SK-N-SH treated with all-trans-retinoic acid at 6 μM for 48 hours (cell line): ENCODE results near the gene TTLL6.
A peak's percentile ranks its signal among the peaks of the same experiment; 100 is the strongest.

Experiments
- BACH2 ChIP-seq: fragments of 250-450 bp; sonication (Bioruptor Pico); IDR thresholded peaks from 2 replicates; pipeline ENCODE4 v1.9.0; 2021; ENCODE audit warnings: mild to moderate bottlenecking, borderline replicate concordance
- CREB5 ChIP-seq: fragments of 250-450 bp; sonication (Bioruptor Pico); IDR thresholded peaks from 2 replicates; pipeline ENCODE4 v1.5.1; 2020; ENCODE audit warnings: low read depth, mild to moderate bottlenecking, moderate library complexity
- CSDC2 ChIP-seq: fragments of 250-450 bp; sonication (Bioruptor Pico); IDR thresholded peaks from 2 replicates; pipeline ENCODE4 v1.5.0; 2020; ENCODE audit warnings: mild to moderate bottlenecking, moderate library complexity
- CSRNP3 ChIP-seq: fragments of 250-450 bp; sonication (Bioruptor Pico); IDR thresholded peaks from 2 replicates; pipeline ENCODE4 v1.5.1; 2021; ENCODE audit warnings: mild to moderate bottlenecking, moderate library complexity
- GLIS3 ChIP-seq: fragments of 250-450 bp; sonication (Bioruptor Pico); IDR thresholded peaks from 2 replicates; pipeline ENCODE4 v1.5.0; 2020; ENCODE audit warnings: mild to moderate bottlenecking, moderate library complexity
- PATZ1 ChIP-seq: fragments of 250-450 bp; sonication (Bioruptor Pico); IDR thresholded peaks from 2 replicates; pipeline ENCODE4 v1.8.0; 2020; ENCODE audit warnings: mild to moderate bottlenecking, moderate library complexity, borderline replicate concordance
- POU6F1 ChIP-seq: fragments of 250-450 bp; sonication (Bioruptor Pico); IDR thresholded peaks from 2 replicates; pipeline ENCODE4 v1.8.0; 2021; ENCODE audit warnings: low read depth, mild to moderate bottlenecking, moderate library complexity, borderline replicate concordance
- PPARA ChIP-seq: fragments of 250-450 bp; sonication (Bioruptor Pico); IDR thresholded peaks from 2 replicates; pipeline ENCODE4 v1.5.0; 2020; ENCODE audit warnings: mild to moderate bottlenecking, borderline replicate concordance
- RARB ChIP-seq: fragments of 250-450 bp; sonication (Bioruptor Pico); IDR thresholded peaks from 2 replicates; pipeline ENCODE4 v1.8.0; 2021; ENCODE audit warnings: mild to moderate bottlenecking, moderate library complexity
- TCF4 ChIP-seq: fragments of 250-450 bp; sonication (Bioruptor Pico); IDR thresholded peaks from 2 replicates; pipeline ENCODE4 v1.8.0; 2021; ENCODE audit warnings: mild to moderate bottlenecking, moderate library complexity, borderline replicate concordance
- ZFP3 ChIP-seq: fragments of 250-450 bp; sonication (Bioruptor Pico); IDR thresholded peaks from 2 replicates; pipeline ENCODE4 v1.5.0; 2020; ENCODE audit warnings: mild to moderate bottlenecking, moderate library complexity
- ZFP30 ChIP-seq: fragments of 450-650 bp; formaldehyde crosslinking; IDR thresholded peaks from 2 replicates; pipeline ENCODE4 v1.5.0; 2022; ENCODE audit warnings: mild to moderate bottlenecking, moderate library complexity
- ZNF565 ChIP-seq: fragments of 450-650 bp; formaldehyde crosslinking; conservative IDR thresholded peaks from 2 replicates; pipeline ENCODE4 v1.5.0; 2020; ENCODE audit warnings: low read depth, mild to moderate bottlenecking, moderate library complexity
- ZNF8 ChIP-seq: fragments of 450-650 bp; formaldehyde crosslinking; IDR thresholded peaks from 2 replicates; pipeline ENCODE4 v1.5.0; 2020; ENCODE audit warnings: mild to moderate bottlenecking, moderate library complexity

- no peak for TF ChIP-seq ZNF8
- no peak for TF ChIP-seq POU6F1 (CRISPR knock-in tag)
- no peak for TF ChIP-seq CSRNP3
- no peak for TF ChIP-seq TCF4 (CRISPR knock-in tag)
- TF ChIP-seq BACH2 = no peak
- TF ChIP-seq GLIS3 = no peak
- TF ChIP-seq PATZ1 (CRISPR knock-in tag) = no peak
- no peak for TF ChIP-seq PPARA (CRISPR knock-in tag)
- TF ChIP-seq ZFP3 = no peak
- no peak for TF ChIP-seq ZNF565 (CRISPR knock-in tag)
- TF ChIP-seq RARB (CRISPR knock-in tag) = no peak
- TF ChIP-seq ZFP30 (CRISPR knock-in tag) = no peak
- no peak for TF ChIP-seq CREB5
- TF ChIP-seq CSDC2 = peak; percentile 100
These were observed 89.4 kb downstream of the TTLL6 start for GRCh38 chr17:48727415-48728175.
